T-helper 2 cell treated with Interferon-gamma antibody and Interleukin-4, amounts not matched to agents 5 μg/mL and 100 μg/mL, for 36 hours (primary cell): ENCODE measurements around the gene CDPF1.

Source experiments
- DNase-seq: peaks from one replicate; pipeline ENCODE4 v3.0.0; 2021; ENCODE audit warnings: low spot score
- H3K27ac Mint-ChIP-seq: one replicate; pipeline ENCODE4 v1.8.0; 2021; ENCODE audit warnings: mild to moderate bottlenecking, mixed read lengths
- H3K27me3 Mint-ChIP-seq: one replicate; pipeline ENCODE4 v1.8.0; 2021; ENCODE audit warnings: low read depth, mixed read lengths
- H3K36me3 Mint-ChIP-seq: one replicate; pipeline ENCODE4 v1.8.0; 2021; ENCODE audit warnings: low read depth, mixed read lengths
- H3K4me1 Mint-ChIP-seq: one replicate; pipeline ENCODE4 v1.8.0; 2021; ENCODE audit warnings: low read depth, mixed read lengths
- H3K4me3 Mint-ChIP-seq: one replicate; pipeline ENCODE4 v1.8.0; 2022; ENCODE audit warnings: mild to moderate bottlenecking, moderate library complexity, mixed read lengths
- H3K9me3 Mint-ChIP-seq: one replicate; pipeline ENCODE4 v1.8.0; 2021; ENCODE audit warnings: mixed read lengths

Gene CDPF1

GRCh38 chr22:46250035-46250782 is at the start of gene CDPF1:
CDPF1 (minus strand) TSS chr22:46250293; CDS start chr22:46248284, 2,009 bp downstream.
- peak; percentile 94 for DNase-seq

GRCh38 chr22:46299101-46299500 is 49.0 kb upstream of the CDPF1 start:
- Mint-ChIP-seq H3K9me3 (no peaks in the 10 kb centered on the region), H3K27ac (no peak overlapping the region), H3K36me3 (peaks cover 46% of the 10 kb centered on the region), H3K27me3 (no peaks in the 10 kb centered on the region), H3K4me1 (peaks cover 47% of the 10 kb centered on the region), H3K4me3 (peak overlapping the region; percentile 88)
- DNase-seq: no peak

More at GRCh38 chr22:46250035-46250782, at the start of gene CDPF1:
- Mint-ChIP-seq H3K36me3 (peaks cover 7% of the 10 kb centered on the region), H3K4me3 (peak within 1 kb of the TSS; percentile 84), H3K4me1 (peaks cover 22% of the 10 kb centered on the region), H3K27me3 (no peaks in the 10 kb centered on the region), H3K9me3 (no peaks in the 10 kb centered on the region), H3K27ac (peak within 1 kb of the TSS; percentile 80)

GRCh38 chr22:46297151-46297812 is 47.2 kb upstream of the CDPF1 start:
- Mint-ChIP-seq H3K9me3 (peaks cover 3% of the 10 kb centered on the region), H3K27me3 (no peaks in the 10 kb centered on the region), H3K36me3 (peaks cover 44% of the 10 kb centered on the region), H3K4me1 (peaks cover 38% of the 10 kb centered on the region), H3K4me3 (peak overlapping the region; percentile 88), H3K27ac (peak overlapping the region; percentile 72)
- peak; percentile 17 for DNase-seq

GRCh38 chr22:46296257-46297150 is 46.4 kb upstream of the CDPF1 start, which contains the start of gene GTSE1:
GTSE1 (plus strand) TSS chr22:46296870; CDS start chr22:46297401, 531 bp downstream.
- H3K4me1 Mint-ChIP-seq: peaks cover 38% of the 10 kb centered on the region

GRCh38 chr22:46295277-46295971 is 45.3 kb upstream of the CDPF1 start:
- peaks cover 39% of the 10 kb centered on the region for H3K36me3 Mint-ChIP-seq
- H3K4me1 Mint-ChIP-seq: peaks cover 31% of the 10 kb centered on the region
- no peaks in the 10 kb centered on the region for H3K27me3 Mint-ChIP-seq
- H3K4me3 Mint-ChIP-seq: peak overlapping the region; percentile 94
- H3K27ac Mint-ChIP-seq: peak overlapping the region; percentile 94
- DNase-seq: no peak
- H3K9me3 Mint-ChIP-seq: peaks cover 5% of the 10 kb centered on the region

More at GRCh38 chr22:46296257-46297150, 46.4 kb upstream of the CDPF1 start, which contains the start of gene GTSE1:
- DNase-seq: peak; percentile 98
- peaks cover 47% of the 10 kb centered on the region for H3K36me3 Mint-ChIP-seq
- peak within 1 kb of the TSS; percentile 94 for H3K27ac Mint-ChIP-seq
- H3K27me3 Mint-ChIP-seq: no peaks in the 10 kb centered on the region
- H3K9me3 Mint-ChIP-seq: peaks cover 5% of the 10 kb centered on the region
- H3K4me3 Mint-ChIP-seq: peak within 1 kb of the TSS; percentile 94

- Mint-ChIP-seq H3K27ac (peak overlapping the region; percentile 94), H3K9me3 (peaks cover 5% of the 10 kb centered on the region), H3K27me3 (no peaks in the 10 kb centered on the region), H3K4me3 (peak overlapping the region; percentile 94), H3K4me1 (peaks cover 30% of the 10 kb centered on the region), H3K36me3 (peaks cover 37% of the 10 kb centered on the region)
- no peak for DNase-seq
These were observed 44.7 kb upstream of the CDPF1 start for GRCh38 chr22:46294784-46295183.

- H3K4me1 Mint-ChIP-seq: peaks cover 22% of the 10 kb centered on the region
- H3K27me3 Mint-ChIP-seq: no peaks in the 10 kb centered on the region
- H3K27ac Mint-ChIP-seq: peak overlapping the region; percentile 31
- peaks cover 28% of the 10 kb centered on the region for H3K36me3 Mint-ChIP-seq
- no peak overlapping the region for H3K4me3 Mint-ChIP-seq
- no peak for DNase-seq
- peaks cover 5% of the 10 kb centered on the region for H3K9me3 Mint-ChIP-seq
These were observed 43.6 kb upstream of the CDPF1 start for GRCh38 chr22:46293577-46294260.

GRCh38 chr22:46292732-46293131 is 42.6 kb upstream of the CDPF1 start:
- peaks cover 24% of the 10 kb centered on the region for H3K4me1 Mint-ChIP-seq
- no peak overlapping the region for H3K4me3 Mint-ChIP-seq

GRCh38 chr22:46292173-46292572 is 42.1 kb upstream of the CDPF1 start:
- Mint-ChIP-seq H3K27ac (no peak overlapping the region), H3K4me1 (peaks cover 24% of the 10 kb centered on the region), H3K27me3 (no peaks in the 10 kb centered on the region), H3K4me3 (no peak overlapping the region), H3K36me3 (peaks cover 26% of the 10 kb centered on the region), H3K9me3 (peaks cover 5% of the 10 kb centered on the region)
- DNase-seq: no peak

More at GRCh38 chr22:46292732-46293131, 42.6 kb upstream of the CDPF1 start:
- no peak for DNase-seq
- Mint-ChIP-seq H3K27me3 (no peaks in the 10 kb centered on the region), H3K27ac (no peak overlapping the region), H3K36me3 (peaks cover 27% of the 10 kb centered on the region), H3K9me3 (peaks cover 5% of the 10 kb centered on the region)

GRCh38 chr22:46290843-46291785 is 41.0 kb upstream of the CDPF1 start:
- Mint-ChIP-seq H3K4me3 (no peak overlapping the region), H3K9me3 (peaks cover 5% of the 10 kb centered on the region), H3K27ac (no peak overlapping the region), H3K36me3 (peaks cover 25% of the 10 kb centered on the region), H3K4me1 (peaks cover 20% of the 10 kb centered on the region), H3K27me3 (no peaks in the 10 kb centered on the region)
- no peak for DNase-seq

- no peaks in the 10 kb centered on the region for H3K27me3 Mint-ChIP-seq
- H3K9me3 Mint-ChIP-seq: peaks cover 5% of the 10 kb centered on the region
- peaks cover 12% of the 10 kb centered on the region for H3K4me1 Mint-ChIP-seq
- no peak overlapping the region for H3K4me3 Mint-ChIP-seq
- peaks cover 26% of the 10 kb centered on the region for H3K36me3 Mint-ChIP-seq
- peak overlapping the region; percentile 16 for H3K27ac Mint-ChIP-seq
- DNase-seq: no peak
These were observed 40.2 kb upstream of the CDPF1 start for GRCh38 chr22:46290121-46290842.
